ENCODE data around the gene TKTL1. TPM values are rescaled to one million over a fixed set of nuclear protein-coding genes. Genes with fewer than 3 reads are reported as not detected.

The TKTL1 gene
- total and polyA plus RNA-seq, 2 of the 8 experiments (the other 6 are each of a cell fraction or from before 2014, with no cell fraction given), result 0.05 TPM; not detected in 1

DNA sequence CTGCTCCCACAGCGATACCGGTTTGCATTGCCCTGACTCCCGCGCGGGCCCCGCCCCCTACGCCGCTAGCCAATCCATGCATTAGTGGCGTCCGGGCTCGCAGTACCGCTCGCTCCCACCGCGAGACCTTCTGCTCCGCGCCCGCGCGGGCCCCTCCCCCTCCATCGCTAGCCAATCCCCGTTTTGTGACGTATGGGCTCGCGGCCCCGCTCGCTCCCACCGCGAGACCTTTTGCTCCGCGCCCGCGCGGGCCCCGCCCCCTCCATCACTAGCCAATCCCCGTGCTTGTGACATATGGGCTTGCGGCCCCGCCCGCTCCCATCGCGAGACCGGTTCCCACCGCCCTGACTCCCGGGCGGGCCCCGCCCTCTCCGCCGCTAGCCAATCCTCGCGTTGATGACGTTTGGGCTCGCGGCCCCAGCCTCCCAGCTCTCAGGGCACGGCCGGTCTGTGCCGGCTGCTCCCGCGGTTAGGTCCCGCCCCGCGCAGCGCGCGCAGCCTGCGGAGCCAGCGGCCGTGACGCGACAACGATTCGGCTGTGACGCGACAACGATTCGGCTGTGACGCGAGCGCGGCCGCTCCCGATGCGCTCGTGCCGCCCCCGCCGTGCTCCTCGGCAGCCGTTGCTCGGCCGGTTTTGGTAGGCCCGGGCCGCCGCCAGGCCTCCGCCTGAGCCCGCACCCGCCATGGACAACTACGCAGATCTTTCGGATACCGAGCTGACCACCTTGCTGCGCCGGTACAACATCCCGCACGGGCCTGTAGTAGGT, 83.4 kb downstream of the TKTL1 start, which contains the start of gene EMD (continued):
- TF ChIP-seq, protein P1, sequence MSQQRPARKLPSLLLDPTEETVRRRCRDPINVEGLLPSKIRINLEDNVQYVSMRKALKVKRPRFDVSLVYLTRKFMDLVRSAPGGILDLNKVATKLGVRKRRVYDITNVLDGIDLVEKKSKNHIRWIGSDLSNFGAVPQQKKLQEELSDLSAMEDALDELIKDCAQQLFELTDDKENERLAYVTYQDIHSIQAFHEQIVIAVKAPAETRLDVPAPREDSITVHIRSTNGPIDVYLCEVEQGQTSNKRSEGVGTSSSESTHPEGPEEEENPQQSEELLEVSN (IDR thresholded peaks at IDR 0.05), result no peak
- no peak; the same call in 1 of the 2 replicates for TF ChIP-seq PHF8 (conservative IDR thresholded peaks at IDR 0.05; ENCODE audit: low read depth, low read length)
- peak; percentile 98 for TF ChIP-seq CREB1 (IDR thresholded peaks at IDR 0.05)
- TF ChIP-seq SP1 (IDR thresholded peaks at IDR 0.05; ENCODE audit: low read depth, low read length), result peak; percentile 16; the same call in 1 of the 2 replicates
- no peak for TF ChIP-seq RAD21 (IDR thresholded peaks at IDR 0.05 in 1 of 2, conservative IDR thresholded peaks at IDR 0.05 in 1 of 2; ENCODE audit: low read depth in 2 of 2, low read length in 2 of 2)
- TF ChIP-seq KDM1A (IDR thresholded peaks at IDR 0.05; ENCODE audit: borderline replicate concordance, low read length), result no peak
- TF ChIP-seq KDM4A (IDR thresholded peaks at IDR 0.05; ENCODE audit: low read depth, low read length, severe bottlenecking), result no peak
- no peak for TF ChIP-seq CBX5 (IDR thresholded peaks at IDR 0.05; ENCODE audit: low read depth, low read length)
- TF ChIP-seq ASH2L (IDR thresholded peaks at IDR 0.05; ENCODE audit: low read length), result no peak
